ENCODE measurements around the gene IFFO2. TPM values are rescaled to one million over a fixed set of nuclear protein-coding genes. Genes with fewer than 3 reads are reported as not detected.

The IFFO2 gene
- total RNA-seq, 1 donor from 2014 or later = 6.8 TPM

- H3K4me3 Mint-ChIP-seq (ENCODE audit: unreplicated experiment) = no peak overlapping the region
Measured at GRCh38 chr1:18932879-18933278, 23.6 kb downstream of the IFFO2 start.

DNA sequence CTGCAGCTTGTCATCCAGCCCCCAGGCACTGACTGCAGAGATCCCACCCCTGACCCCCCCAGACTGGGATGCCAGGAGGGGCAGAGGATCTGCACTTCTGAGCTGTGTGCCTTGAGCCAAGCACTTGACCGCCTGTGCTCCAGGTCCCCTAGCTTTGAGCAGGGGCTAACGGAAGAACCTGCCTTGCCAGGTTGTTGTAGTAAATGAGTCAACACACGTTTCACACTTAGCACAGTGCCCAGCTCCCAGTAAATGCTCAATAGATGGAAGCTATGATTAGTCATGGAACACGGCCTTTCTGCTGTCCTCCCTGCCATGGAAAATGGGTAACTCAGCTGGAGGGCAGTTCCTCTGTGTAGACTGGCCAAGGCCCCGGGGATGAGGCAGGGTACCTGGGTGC, 24.1 kb downstream of the IFFO2 start:
- Mint-ChIP-seq H3K9me3 (ENCODE audit: unreplicated experiment) (no peaks in the 10 kb centered on the region), H3K27me3 (ENCODE audit: unreplicated experiment) (no peaks in the 10 kb centered on the region)
- TF ChIP-seq CTCF (IDR thresholded peaks at IDR 0.05) = no peak

More at GRCh38 chr1:18932879-18933278, 23.6 kb downstream of the IFFO2 start:
- Mint-ChIP-seq H3K36me3 (ENCODE audit: unreplicated experiment) (no peaks in the 10 kb centered on the region), H3K27me3 (ENCODE audit: unreplicated experiment) (no peaks in the 10 kb centered on the region), H3K4me1 (ENCODE audit: unreplicated experiment) (peaks cover 28% of the 10 kb centered on the region), H3K9me3 (ENCODE audit: unreplicated experiment) (no peaks in the 10 kb centered on the region), H3K27ac (ENCODE audit: unreplicated experiment) (peak overlapping the region; percentile 71)
- DNase-seq (ENCODE audit: extremely low spot score, unreplicated experiment) = no peak
- TF ChIP-seq CTCF (IDR thresholded peaks at IDR 0.05) = no peak

GRCh38 chr1:18931730-18932129, 24.7 kb downstream of the IFFO2 start:
- Mint-ChIP-seq H3K27ac (ENCODE audit: unreplicated experiment) (no peak overlapping the region), H3K4me1 (ENCODE audit: unreplicated experiment) (peaks cover 33% of the 10 kb centered on the region), H3K27me3 (ENCODE audit: unreplicated experiment) (no peaks in the 10 kb centered on the region), H3K9me3 (ENCODE audit: unreplicated experiment) (no peaks in the 10 kb centered on the region), H3K36me3 (ENCODE audit: unreplicated experiment) (no peaks in the 10 kb centered on the region), H3K4me3 (ENCODE audit: unreplicated experiment) (no peak overlapping the region)
- TF ChIP-seq CTCF (IDR thresholded peaks at IDR 0.05) = no peak
- no peak for DNase-seq (ENCODE audit: extremely low spot score, unreplicated experiment)

More for the DNA sequence above, 24.1 kb downstream of the IFFO2 start:
- no peak for DNase-seq (ENCODE audit: extremely low spot score, unreplicated experiment)
- H3K4me3 Mint-ChIP-seq (ENCODE audit: unreplicated experiment) = no peak overlapping the region
- no peaks in the 10 kb centered on the region for H3K36me3 Mint-ChIP-seq (ENCODE audit: unreplicated experiment)
- H3K27ac Mint-ChIP-seq (ENCODE audit: unreplicated experiment) = peak overlapping the region; percentile 71
- H3K4me1 Mint-ChIP-seq (ENCODE audit: unreplicated experiment) = peaks cover 33% of the 10 kb centered on the region

- H3K4me1 Mint-ChIP-seq (ENCODE audit: unreplicated experiment) = peaks cover 42% of the 10 kb centered on the region
- no peak for DNase-seq (ENCODE audit: extremely low spot score, unreplicated experiment)
- no peak for TF ChIP-seq CTCF (IDR thresholded peaks at IDR 0.05)
Measured at GRCh38 chr1:18929686-18930085, 26.8 kb downstream of the IFFO2 start.

DNA sequence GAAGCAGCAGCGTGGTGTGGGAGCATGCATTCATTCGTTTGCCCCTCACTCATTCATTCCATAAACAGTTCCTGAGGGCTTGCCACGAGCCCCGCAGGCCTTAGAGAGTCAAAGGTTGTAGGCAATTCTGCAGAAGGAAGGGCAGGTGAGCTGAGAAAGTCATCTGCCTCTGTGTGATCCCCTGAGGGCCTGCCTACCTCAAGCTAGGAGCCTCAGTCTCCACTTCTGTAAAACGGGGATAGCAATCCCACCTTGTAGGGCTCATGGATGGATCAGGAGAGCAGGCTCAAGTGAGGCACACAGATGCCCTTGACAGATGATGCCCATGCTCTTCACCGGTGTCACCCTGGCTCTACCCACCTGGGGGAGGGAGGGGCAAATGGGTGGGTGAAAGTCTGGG, 27.5 kb downstream of the IFFO2 start:
- no peaks in the 10 kb centered on the region for H3K27me3 Mint-ChIP-seq (ENCODE audit: unreplicated experiment)
- no peak for TF ChIP-seq CTCF (IDR thresholded peaks at IDR 0.05)
- H3K27ac Mint-ChIP-seq (ENCODE audit: unreplicated experiment) = no peak overlapping the region
- peaks cover 47% of the 10 kb centered on the region for H3K4me1 Mint-ChIP-seq (ENCODE audit: unreplicated experiment)
- no peaks in the 10 kb centered on the region for H3K9me3 Mint-ChIP-seq (ENCODE audit: unreplicated experiment)
- DNase-seq (ENCODE audit: extremely low spot score, unreplicated experiment) = no peak
- H3K36me3 Mint-ChIP-seq (ENCODE audit: unreplicated experiment) = no peaks in the 10 kb centered on the region
- no peak overlapping the region for H3K4me3 Mint-ChIP-seq (ENCODE audit: unreplicated experiment)

More at GRCh38 chr1:18929686-18930085, 26.8 kb downstream of the IFFO2 start:
- Mint-ChIP-seq H3K4me3 (ENCODE audit: unreplicated experiment) (no peak overlapping the region), H3K27me3 (ENCODE audit: unreplicated experiment) (no peaks in the 10 kb centered on the region), H3K9me3 (ENCODE audit: unreplicated experiment) (no peaks in the 10 kb centered on the region), H3K36me3 (ENCODE audit: unreplicated experiment) (no peaks in the 10 kb centered on the region), H3K27ac (ENCODE audit: unreplicated experiment) (no peak overlapping the region)
